ENCODE data around the gene GLT8D1. TPM values are rescaled to one million over a fixed set of nuclear protein-coding genes. Genes with fewer than 3 reads are reported as not detected.

Gene GLT8D1
- total and polyA plus RNA-seq, 9 of the 15 experiments (the other 6 are each of a cell fraction or from before 2014, with no cell fraction given), result 14.1 to 65.9 (median 33.7) TPM

GRCh38 chr3:52715714-52716305 is 10.2 kb upstream of the GLT8D1 start:
- WGBS (ENCODE audit: insufficient coverage, low coverage, missing lambda C conversion rate), result 73% methylated on average over 8 of the region's 11 CpGs
- Histone ChIP-seq H3K27me3 (ENCODE audit: control insufficient read depth in 2 of 2, insufficient read depth in 2 of 2, low read length in 2 of 2) (no peaks in the 10 kb centered on the region), H3K36me3 (ENCODE audit: control insufficient read depth, insufficient read depth, low read length) (0 out of 3 replicates have a peak, but pooled peaks cover 3% of the 10 kb centered on the region), H3K4me2 (ENCODE audit: insufficient read depth, low read length) (no peak overlapping the region), H3K27ac (ENCODE audit: extremely low read depth, low read depth, low read length) (no peak overlapping the region), H3K9me1 (ENCODE audit: control insufficient read depth, insufficient read depth, low read length) (no peaks in the 10 kb centered on the region), H3K9ac (ENCODE audit: insufficient read depth in 1 of 2, low read depth in 2 of 2, low read length in 2 of 2) (no peak overlapping the region), H3K79me2 (ENCODE audit: control insufficient read depth, insufficient read depth, low read length) (no peaks in the 10 kb centered on the region), H3K4me1 (replicated peaks in 1 of 2; ENCODE audit: control insufficient read depth in 2 of 2, insufficient read depth in 2 of 2, low read length in 2 of 2) (no peaks in the 10 kb centered on the region; a peak in 1 of 5 replicates), H4K20me1 (replicated peaks; ENCODE audit: control insufficient read depth, insufficient read depth, low read length) (no peaks in the 10 kb centered on the region), H2AFZ (ENCODE audit: low read depth, low read length) (no peak overlapping the region), H3K9me3 (replicated peaks; ENCODE audit: control insufficient read depth, insufficient read depth, low read depth, low read length) (no peaks in the 10 kb centered on the region), H3K4me3 (no peak overlapping the region)
- DNase-seq (ENCODE audit: extremely low read depth in 1 of 4, low spot score in 3 of 4) (no peak), FAIRE-seq (no peak), ATAC-seq (no peak)
- in situ Hi-C loops (cut with MboI), result no loop called here
- BruUV-seq (replicated peaks), result no TSS peak
- POLR2A ChIA-PET, result interaction anchor here (0.9 to 1.1 kb wide), 2 partner anchors 9 to 22 kb away, joined by 3 to 4 read pairs; no protein-coding TSS in a partner anchor
- intact Hi-C loops (cut with micrococcal nuclease), result no loop called here
- CTCF ChIA-PET (ENCODE audit: low intra/inter-chr PET ratio), result no interaction called here
- TF ChIP-seq RFX1 (IDR thresholded peaks at IDR 0.05), result no peak
- no peak for TF ChIP-seq JUNB (CRISPR knock-in tag; conservative IDR thresholded peaks at IDR 0.05)
- TF ChIP-seq ZZZ3 (IDR thresholded peaks at IDR 0.05), result no peak
- TF ChIP-seq ILK (tag; IDR thresholded peaks at IDR 0.05; ENCODE audit: borderline replicate concordance, low read depth), result no peak
- no peak for TF ChIP-seq TRIM24 (IDR thresholded peaks at IDR 0.05)
- no peak for TF ChIP-seq POLR3G (IDR thresholded peaks at IDR 0.05; ENCODE audit: extremely low read depth, insufficient read length, insufficient replicate concordance)
- no peak for TF ChIP-seq TBP (optimal IDR thresholded peaks at IDR 0.05; ENCODE audit: low read depth, low read length)
- no peak for TF ChIP-seq U2AF1 (optimal IDR thresholded peaks at IDR 0.05; ENCODE audit: low read depth, low read length)
- TF ChIP-seq RUNX1 (IDR thresholded peaks at IDR 0.05; ENCODE audit: low read depth), result no peak
- TF ChIP-seq KAT2B (IDR thresholded peaks at IDR 0.05; ENCODE audit: low read depth, low read length), result no peak
- no peak for TF ChIP-seq BRF2 (IDR thresholded peaks at IDR 0.05; ENCODE audit: borderline replicate concordance, insufficient read depth, insufficient read length)
- no peak for TF ChIP-seq NFIX (CRISPR knock-in tag; IDR thresholded peaks at IDR 0.05; ENCODE audit: low read depth)
- no peak for TF ChIP-seq NCOR1 (IDR thresholded peaks at IDR 0.05)
- TF ChIP-seq CHD2 (IDR thresholded peaks at IDR 0.05; ENCODE audit: low read depth, low read length), result no peak
- no peak for TF ChIP-seq ZNF282 (CRISPR knock-in tag; IDR thresholded peaks at IDR 0.05)
